Karpas-422 (cell line): ENCODE results near the gene WDR55. TPM values are rescaled to one million over a fixed set of nuclear protein-coding genes. Genes with fewer than 3 reads are reported as not detected.
"Not testable (repeated sequence)": the region's sequence is repeated elsewhere in the genome, so short reads cannot be mapped to it uniquely, and the experiment has no call there.

ENCODE experiments used
- DNase-seq: peaks from one replicate; pipeline ENCODE4 v3.0.0-alpha.2; 2015
- H2AFZ ChIP-seq: fragments of 200-600 bp; sonication (generic); 2 replicates; pipeline ENCODE4 v1.6.1; 2014; ENCODE audit warnings: antibody characterized with exemption, low read length, mixed read lengths
- H3K27ac ChIP-seq: fragments of 200-600 bp; sonication (generic); 2 replicates; pipeline ENCODE4 v1.5.1; 2014; ENCODE audit warnings: mild to moderate bottlenecking, low read length, moderate library complexity
- H3K27me3 ChIP-seq: fragments of 200-600 bp; sonication (generic); 2 replicates; pipeline ENCODE4 v1.6.1; 2014; ENCODE audit warnings: low read length, mixed read lengths
- H3K36me3 ChIP-seq: fragments of 200-600 bp; sonication (generic); 2 replicates; pipeline ENCODE4 v1.6.1; 2014; ENCODE audit warnings: low read length, mixed read lengths; ENCODE audit not compliant: insufficient read depth
- H3K4me1 ChIP-seq: fragments of 200-600 bp; sonication (generic); 2 replicates; pipeline ENCODE4 v1.6.1; 2014; ENCODE audit warnings: mild to moderate bottlenecking, low read length, mixed read lengths
- H3K4me2 ChIP-seq: fragments of 200-600 bp; sonication (generic); 2 replicates; pipeline ENCODE4 v1.6.1; 2014; ENCODE audit warnings: low read length, low read depth, mild to moderate bottlenecking; ENCODE audit not compliant: poor library complexity, severe bottlenecking
- H3K4me3 ChIP-seq: fragments of 200-600 bp; sonication (generic); 2 replicates; pipeline ENCODE4 v1.5.1; 2014; ENCODE audit warnings: mild to moderate bottlenecking, antibody characterized with exemption, low read length, mixed read lengths
- H3K79me2 ChIP-seq: fragments of 200-600 bp; sonication (generic); 2 replicates; pipeline ENCODE4 v1.6.1; 2014; ENCODE audit warnings: mild to moderate bottlenecking, low read length, mixed read lengths
- H3K9ac ChIP-seq: fragments of 200-600 bp; sonication (generic); 2 replicates; pipeline ENCODE4 v1.6.0; 2014; ENCODE audit warnings: low read length
- H3K9me2 ChIP-seq: fragments of 200-600 bp; sonication (generic), shearing (Covaris generic); replicated peaks from 2 replicates; pipeline ENCODE4 v1.6.0; 2014; ENCODE audit warnings: mild to moderate bottlenecking, low read length, moderate library complexity; ENCODE audit not compliant: insufficient read depth
- H3K9me3 ChIP-seq: fragments of 300-700, 200-600 bp; sonication (generic); 2 replicates; pipeline ENCODE4 v1.6.1; 2014; ENCODE audit warnings: low read length, mixed read lengths
- H4K20me1 ChIP-seq: fragments of 200-600 bp; sonication (generic); 2 replicates; pipeline ENCODE4 v1.6.1; 2014; ENCODE audit warnings: mild to moderate bottlenecking, antibody characterized with exemption, low read length, low read depth; ENCODE audit not compliant: insufficient read depth
- total RNA-seq: library from RNA; depleted of rRNA; stranded (reverse); fragments of >200 nt; shearing (Covaris generic); gene quantifications from 2 replicates; pipeline ENCODE4 v1.2.3, GENCODE V29; 2014; ENCODE audit warnings: low replicate concordance

The WDR55 gene
- total RNA-seq, 1 experiment from 2014 or later, result 15.9 TPM

DNA sequence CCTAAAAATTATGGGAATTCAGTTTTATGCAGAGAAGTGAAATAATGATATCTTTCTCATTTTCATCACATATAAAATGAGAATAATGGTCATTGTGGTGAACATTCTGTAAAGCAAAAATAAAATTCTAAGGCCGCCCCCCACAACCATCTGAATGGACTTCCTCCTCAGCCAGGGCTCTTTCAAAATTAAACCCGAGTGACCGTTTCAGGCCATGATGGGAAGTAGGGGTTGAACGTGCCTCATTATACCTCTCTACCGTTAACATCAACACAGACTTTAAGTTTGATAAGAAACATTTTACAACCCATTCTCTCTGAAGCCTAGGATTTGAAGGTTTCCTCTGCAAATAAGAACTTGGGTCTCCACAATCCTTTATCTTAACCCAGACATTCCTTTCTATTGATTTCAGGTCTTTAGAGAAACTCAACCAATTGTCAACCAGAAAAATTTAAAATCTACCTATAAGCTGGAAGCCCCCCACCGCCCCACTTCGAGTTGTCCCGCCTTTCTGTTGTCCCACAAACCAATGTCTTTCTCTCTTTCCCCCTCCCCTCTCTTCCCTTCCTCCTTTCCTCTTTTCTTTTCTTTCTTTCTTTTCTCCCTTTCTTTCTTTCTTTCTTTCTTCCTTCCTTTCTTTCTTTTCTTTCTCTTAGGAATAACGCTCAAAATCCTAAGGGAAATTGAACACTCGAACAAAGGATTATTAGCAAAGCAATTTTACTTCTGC lies 27.2 kb upstream of the WDR55 start:
- no peak for DNase-seq
- Histone ChIP-seq H3K9ac (no peak overlapping the region), H3K4me2 (no peak overlapping the region)

DNA sequence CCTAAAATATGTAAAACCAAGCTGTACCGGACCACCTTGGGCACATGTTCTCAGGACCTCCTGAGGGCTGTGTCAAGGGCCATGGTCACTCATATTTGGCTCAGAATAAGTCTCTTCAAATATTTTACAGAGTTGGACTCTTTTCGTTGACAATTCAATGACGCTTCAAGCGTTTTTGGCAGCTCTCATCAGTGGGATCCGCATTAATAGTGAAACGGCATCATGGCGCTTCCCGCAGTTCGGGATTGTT lies 25.9 kb upstream of the WDR55 start:
- H3K9me2 ChIP-seq, H3K27me3 ChIP-seq, H3K27ac ChIP-seq, H3K9me3 ChIP-seq, H4K20me1 ChIP-seq, DNase-seq, H3K36me3 ChIP-seq: not testable (repeated sequence)
- H3K4me3 ChIP-seq, result peak overlapping the region; percentile 83
- peak overlapping the region; percentile 99 for H2AFZ ChIP-seq
- H3K4me1 ChIP-seq, result peaks cover 17% of the 10 kb centered on the region
- peak overlapping the region; percentile 90 for H3K4me2 ChIP-seq
- peak overlapping the region; percentile 67 for H3K9ac ChIP-seq
- peaks cover 23% of the 10 kb centered on the region for H3K79me2 ChIP-seq

More for the DNA sequence above, 27.2 kb upstream of the WDR55 start:
- Histone ChIP-seq H3K9me2 (no peaks in the 10 kb centered on the region), H4K20me1 (no peaks in the 10 kb centered on the region), H2AFZ (no peak overlapping the region), H3K27me3 (no peaks in the 10 kb centered on the region), H3K9me3 (no peaks in the 10 kb centered on the region), H3K4me3 (no peak overlapping the region), H3K4me1 (peaks cover 17% of the 10 kb centered on the region), H3K36me3 (no peaks in the 10 kb centered on the region), H3K27ac (no peak overlapping the region), H3K79me2 (peaks cover 23% of the 10 kb centered on the region)

GRCh38 chr5:140639148-140639981 lies 25.3 kb upstream of the WDR55 start, which contains the start of gene TMCO6:
Gene TMCO6 (plus strand): TSS chr5:140639451. CDS start chr5:140639528, 77 bp downstream.
- Histone ChIP-seq H3K4me3 (peak within 1 kb of the TSS; percentile 83), H3K9me2 (no peaks in the 10 kb centered on the region), H4K20me1 (no peaks in the 10 kb centered on the region), H3K9ac (peak within 1 kb of the TSS; percentile 89), H3K4me2 (peak within 1 kb of the TSS; percentile 90), H3K27ac (peak within 1 kb of the TSS; percentile 38; the same call in 1 of the 2 replicates), H3K27me3 (no peaks in the 10 kb centered on the region), H3K9me3 (no peaks in the 10 kb centered on the region), H2AFZ (peak within 1 kb of the TSS; percentile 99), H3K36me3 (no peaks in the 10 kb centered on the region; the same call in 1 of the 2 replicates), H3K79me2 (peaks cover 28% of the 10 kb centered on the region), H3K4me1 (peaks cover 17% of the 10 kb centered on the region)
- peak; percentile 97 for DNase-seq

DNA sequence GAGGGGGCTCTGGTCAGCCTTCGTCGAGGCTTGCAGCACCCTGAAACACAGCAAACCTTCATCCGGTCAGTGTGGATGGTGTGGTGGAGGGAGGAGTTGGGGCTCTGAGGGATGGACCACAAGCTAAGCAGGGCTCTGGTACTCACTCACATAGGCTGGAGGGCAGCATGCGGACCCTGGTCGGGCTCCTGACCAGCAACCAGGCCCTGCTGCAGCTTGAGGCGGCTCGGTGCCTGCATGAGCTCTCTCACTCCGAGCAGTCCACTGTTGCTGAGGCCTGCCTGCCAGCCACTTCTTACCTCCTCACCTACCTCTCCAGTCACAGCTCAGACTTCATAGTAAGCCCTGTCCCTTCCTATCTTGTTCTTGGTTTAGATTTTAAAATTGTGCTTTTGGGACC lies 23.0 kb upstream of the WDR55 start:
- H4K20me1 ChIP-seq, result no peaks in the 10 kb centered on the region
- no peak overlapping the region for H3K4me2 ChIP-seq
- no peak overlapping the region for H3K4me3 ChIP-seq
- no peaks in the 10 kb centered on the region for H3K9me2 ChIP-seq
- no peaks in the 10 kb centered on the region for H3K27me3 ChIP-seq
- H3K9me3 ChIP-seq, result no peaks in the 10 kb centered on the region
- H3K4me1 ChIP-seq, result peaks cover 29% of the 10 kb centered on the region
- H3K9ac ChIP-seq, result no peak overlapping the region
- no peak overlapping the region for H2AFZ ChIP-seq
- H3K36me3 ChIP-seq, result no peaks in the 10 kb centered on the region; the same call in 1 of the 2 replicates
- DNase-seq, result no peak
- no peak overlapping the region for H3K27ac ChIP-seq
- peaks cover 49% of the 10 kb centered on the region for H3K79me2 ChIP-seq

DNA sequence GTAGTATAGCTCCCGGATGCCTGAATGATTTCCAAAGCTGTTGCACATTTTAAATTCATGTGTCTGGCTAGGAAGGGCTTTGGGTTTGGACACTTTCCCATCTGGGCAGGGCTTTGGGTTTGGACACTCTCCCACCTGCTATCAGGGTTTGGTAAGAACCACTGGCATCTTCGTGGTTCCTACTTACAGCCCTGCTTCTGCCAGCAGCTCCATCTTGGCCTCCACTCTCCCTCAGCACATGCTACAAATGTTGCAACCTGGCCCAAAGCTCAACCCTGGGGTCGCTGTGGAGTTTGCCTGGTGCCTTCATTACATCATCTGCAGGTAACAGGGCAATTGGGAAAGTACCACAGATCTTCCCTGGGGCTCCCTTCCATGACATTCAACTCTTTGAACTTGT lies 22.0 kb upstream of the WDR55 start:
- no peak overlapping the region for H3K9ac ChIP-seq
- no peak overlapping the region for H3K4me3 ChIP-seq
- H2AFZ ChIP-seq, result no peak overlapping the region
- no peaks in the 10 kb centered on the region for H3K9me3 ChIP-seq
- H3K27ac ChIP-seq, result no peak overlapping the region
- H3K27me3 ChIP-seq, result no peaks in the 10 kb centered on the region
- peak; percentile 35 for DNase-seq
- no peak overlapping the region for H3K4me2 ChIP-seq
- no peaks in the 10 kb centered on the region for H3K9me2 ChIP-seq
- H3K79me2 ChIP-seq, result peaks cover 56% of the 10 kb centered on the region
- no peaks in the 10 kb centered on the region; the same call in 1 of the 2 replicates for H3K36me3 ChIP-seq
- peaks cover 29% of the 10 kb centered on the region for H3K4me1 ChIP-seq
- H4K20me1 ChIP-seq, result no peaks in the 10 kb centered on the region

- Histone ChIP-seq H3K4me2 (peak overlapping the region; percentile 83), H4K20me1 (no peaks in the 10 kb centered on the region; the same call in 1 of the 2 replicates), H3K27ac (no peak overlapping the region), H3K36me3 (peaks cover 21% of the 10 kb centered on the region; the same call in 1 of the 2 replicates), H3K9me3 (no peaks in the 10 kb centered on the region), H3K79me2 (peaks cover 57% of the 10 kb centered on the region), H3K9me2 (no peaks in the 10 kb centered on the region), H3K4me3 (peak overlapping the region; percentile 95), H2AFZ (peak overlapping the region; percentile 78), H3K9ac (peak overlapping the region; percentile 90), H3K27me3 (no peaks in the 10 kb centered on the region), H3K4me1 (peaks cover 19% of the 10 kb centered on the region)
- no peak for DNase-seq
Measured at GRCh38 chr5:140647042-140647419, 17.7 kb upstream of the WDR55 start.

- no peaks in the 10 kb centered on the region for H3K27me3 ChIP-seq
- no peak overlapping the region for H3K4me3 ChIP-seq
- no peaks in the 10 kb centered on the region for H3K9me3 ChIP-seq
- H3K79me2 ChIP-seq, result no peaks in the 10 kb centered on the region
- H3K4me1 ChIP-seq, result peaks cover under 1% of the 10 kb centered on the region
- H3K27ac ChIP-seq, result no peak overlapping the region
- DNase-seq, result no peak
- no peak overlapping the region for H3K9ac ChIP-seq
- H3K36me3 ChIP-seq, result peaks cover 61% of the 10 kb centered on the region
- no peak overlapping the region for H3K4me2 ChIP-seq
- H2AFZ ChIP-seq, result no peak overlapping the region
- H3K9me2 ChIP-seq, result no peaks in the 10 kb centered on the region
- H4K20me1 ChIP-seq, result no peaks in the 10 kb centered on the region
Measured at GRCh38 chr5:140658870-140659269, 5.8 kb upstream of the WDR55 start.

GRCh38 chr5:140660371-140660770 lies 4.3 kb upstream of the WDR55 start:
- not testable (repeated sequence) for H2AFZ ChIP-seq, H3K27me3 ChIP-seq, H3K79me2 ChIP-seq, H3K4me3 ChIP-seq, H3K9me2 ChIP-seq, H3K4me2 ChIP-seq, H4K20me1 ChIP-seq, H3K4me1 ChIP-seq, H3K9ac ChIP-seq, DNase-seq, H3K27ac ChIP-seq, H3K9me3 ChIP-seq
- peaks cover 49% of the 10 kb centered on the region for H3K36me3 ChIP-seq
